ENCODE results near the gene FMNL1. TPM values are rescaled to one million over a fixed set of nuclear protein-coding genes. Genes with fewer than 3 reads are reported as not detected.

FMNL1 gene
- polyA plus RNA-seq, 1 experiment = 2.0 TPM

DNA sequence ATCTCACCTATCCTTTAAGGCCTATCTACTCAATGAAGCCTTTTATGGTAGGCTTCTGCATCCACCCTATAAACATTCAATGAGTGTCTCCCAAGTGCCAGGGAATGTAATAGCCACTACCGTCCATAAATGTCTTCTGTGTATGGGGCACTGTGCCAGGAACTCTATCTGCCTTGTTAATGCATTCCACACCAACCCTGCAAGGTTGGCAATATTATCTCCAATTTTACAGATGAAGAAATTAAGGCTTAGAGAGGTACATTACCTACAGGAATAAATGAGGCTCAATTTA, 75.1 kb downstream of the FMNL1 start:
- 0 out of 2 replicates have a peak, but pooled peaks cover 3% of the 10 kb centered on the region for H3K36me3 ChIP-seq (ENCODE audit: control insufficient read depth, insufficient read depth, low read length)
- TF ChIP-seq, protein P1, sequence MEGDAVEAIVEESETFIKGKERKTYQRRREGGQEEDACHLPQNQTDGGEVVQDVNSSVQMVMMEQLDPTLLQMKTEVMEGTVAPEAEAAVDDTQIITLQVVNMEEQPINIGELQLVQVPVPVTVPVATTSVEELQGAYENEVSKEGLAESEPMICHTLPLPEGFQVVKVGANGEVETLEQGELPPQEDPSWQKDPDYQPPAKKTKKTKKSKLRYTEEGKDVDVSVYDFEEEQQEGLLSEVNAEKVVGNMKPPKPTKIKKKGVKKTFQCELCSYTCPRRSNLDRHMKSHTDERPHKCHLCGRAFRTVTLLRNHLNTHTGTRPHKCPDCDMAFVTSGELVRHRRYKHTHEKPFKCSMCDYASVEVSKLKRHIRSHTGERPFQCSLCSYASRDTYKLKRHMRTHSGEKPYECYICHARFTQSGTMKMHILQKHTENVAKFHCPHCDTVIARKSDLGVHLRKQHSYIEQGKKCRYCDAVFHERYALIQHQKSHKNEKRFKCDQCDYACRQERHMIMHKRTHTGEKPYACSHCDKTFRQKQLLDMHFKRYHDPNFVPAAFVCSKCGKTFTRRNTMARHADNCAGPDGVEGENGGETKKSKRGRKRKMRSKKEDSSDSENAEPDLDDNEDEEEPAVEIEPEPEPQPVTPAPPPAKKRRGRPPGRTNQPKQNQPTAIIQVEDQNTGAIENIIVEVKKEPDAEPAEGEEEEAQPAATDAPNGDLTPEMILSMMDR (IDR thresholded peaks at IDR 0.05; ENCODE audit: insufficient read depth, low read depth, low read length) = no peak
- CTCF ChIA-PET = no interaction called here
- no peak overlapping the region for H3K4me3 ChIP-seq (ENCODE audit: low read depth, low read length)
- no peaks in the 10 kb centered on the region for H3K27me3 ChIP-seq (ENCODE audit: control insufficient read depth, insufficient read depth, low read length)
- POLR2A ChIA-PET = no interaction called here
- DNase-seq (ENCODE audit: low read depth) = no peak

Other genes with a start within 250 kb of the FMNL1 start
- 25.4 and 44.2 TPM in 2 replicates for gene DCAKD, start 170.3 kb upstream of the FMNL1 start, polyA plus RNA-seq (2011; rRNA removed)
- gene NMT1, start 160.6 kb upstream of the FMNL1 start, polyA plus RNA-seq (2011; rRNA removed) = 48.1 and 62.5 TPM in 2 replicates
- 47.5 and 81.6 TPM in 2 replicates for gene PLCD3, start 89.4 kb upstream of the FMNL1 start, polyA plus RNA-seq (2011; rRNA removed)
- gene ACBD4, start 86.2 kb upstream of the FMNL1 start, polyA plus RNA-seq (2011; rRNA removed) = 5.4 and 7.3 TPM in 2 replicates
- 16.0 and 16.7 TPM in 2 replicates for gene HEXIM1, start 73.4 kb upstream of the FMNL1 start, polyA plus RNA-seq (2011; rRNA removed)
- 3.9 and 6.3 TPM in 2 replicates for gene HEXIM2, start 60.0 kb upstream of the FMNL1 start, polyA plus RNA-seq (2011; rRNA removed)
- not detected in 2 replicates for gene SPATA32, start 40.2 kb downstream of the FMNL1 start, polyA plus RNA-seq (2011; rRNA removed)
- 4.5 and 6.5 TPM in 2 replicates for gene MAP3K14, start 95.1 kb downstream of the FMNL1 start, polyA plus RNA-seq (2011; rRNA removed)
- gene ARHGAP27, start 211.0 kb downstream of the FMNL1 start, polyA plus RNA-seq (2011; rRNA removed) = 1.4 and 2.3 TPM in 2 replicates

All from BJ (cell line).